Stimulated activated naive CD8-positive, alpha-beta T cell treated with anti-CD3 and anti-CD28 coated beads, Interleukin-15, amount 100 ng/mL, for 72 hours (primary cell): Measurements from ENCODE around the gene CDC42EP3.

Experiments used
- ATAC-seq: fragments of 150-1000 bp; cut with Tn5 transposase; 2 replicates; pipeline ENCODE4 v1.10.0; 2021; ENCODE audit warnings: mild to moderate bottlenecking, moderate library complexity
- DNase-seq, 2 donors: peaks; one replicate each; pipeline ENCODE4 v3.0.0; 2021 to 2022
- H3K27ac Mint-ChIP-seq, 2 donors: one replicate each; pipeline ENCODE4 v1.8.0; 2022; ENCODE audit warnings: mild to moderate bottlenecking in 2 of 2, mixed read lengths in 2 of 2, moderate library complexity in 2 of 2
- H3K27me3 Mint-ChIP-seq: one replicate; pipeline ENCODE4 v1.8.0; 2022; ENCODE audit warnings: mixed read lengths
- H3K4me1 Mint-ChIP-seq: one replicate; pipeline ENCODE4 v1.8.0; 2022; ENCODE audit warnings: mild to moderate bottlenecking, mixed read lengths
- H3K4me3 Mint-ChIP-seq, 2 donors: one replicate each; pipeline ENCODE4 v1.8.0; 2022; ENCODE audit warnings: mild to moderate bottlenecking in 2 of 2, mixed read lengths in 2 of 2, moderate library complexity in 1 of 2
- H3K9me3 Mint-ChIP-seq, 2 donors: one replicate each; pipeline ENCODE4 v1.8.0; 2022; ENCODE audit warnings: mixed read lengths in 2 of 2

CDC42EP3 gene

GRCh38 chr2:37653805-37654378 is 17.6 kb downstream of the CDC42EP3 start:
- ATAC-seq (peak; percentile 69), DNase-seq (peak in 1 of 2 donors; percentile 35)
- peak overlapping the region; percentile 71 to 85 for H3K27ac Mint-ChIP-seq
- peak overlapping the region; percentile 51 to 66 for H3K4me3 Mint-ChIP-seq
- no peaks in the 10 kb centered on the region for H3K27me3 Mint-ChIP-seq
- H3K4me1 Mint-ChIP-seq = peaks cover 98% of the 10 kb centered on the region
- H3K9me3 Mint-ChIP-seq = no peaks in the 10 kb centered on the region

- Mint-ChIP-seq H3K4me1 (peaks cover 98% of the 10 kb centered on the region), H3K9me3 (peaks cover 0 to 4% of the 10 kb centered on the region in 2 donors), H3K4me3 (peak overlapping the region; percentile 30 to 51), H3K27me3 (no peaks in the 10 kb centered on the region), H3K27ac (peak overlapping the region; percentile 86 to 92)
- DNase-seq (no peak), ATAC-seq (no peak)
Measured at GRCh38 chr2:37653093-37653492, 18.3 kb downstream of the CDC42EP3 start.

GRCh38 chr2:37652199-37652640 is 19.2 kb downstream of the CDC42EP3 start:
- DNase-seq (no peak), ATAC-seq (no peak)
- Mint-ChIP-seq H3K27me3 (no peaks in the 10 kb centered on the region), H3K4me1 (peaks cover 98% of the 10 kb centered on the region), H3K4me3 (no peak overlapping the region), H3K27ac (peak overlapping the region in 1 of 2 donors; percentile 54), H3K9me3 (peaks cover 0 to 7% of the 10 kb centered on the region in 2 donors)

GRCh38 chr2:37650548-37651093 is 20.8 kb downstream of the CDC42EP3 start:
- Mint-ChIP-seq H3K4me1 (peaks cover 97% of the 10 kb centered on the region), H3K4me3 (no peak overlapping the region), H3K27me3 (no peaks in the 10 kb centered on the region), H3K9me3 (peaks cover 0 to 7% of the 10 kb centered on the region in 2 donors), H3K27ac (peak overlapping the region in 1 of 2 donors; percentile 81)
- ATAC-seq (no peak), DNase-seq (no peak)

- Mint-ChIP-seq H3K27ac (no peak overlapping the region), H3K27me3 (no peaks in the 10 kb centered on the region), H3K9me3 (peaks cover 0 to 7% of the 10 kb centered on the region in 2 donors), H3K4me1 (peaks cover 91% of the 10 kb centered on the region), H3K4me3 (no peak overlapping the region)
- DNase-seq (no peak), ATAC-seq (no peak)
Measured at GRCh38 chr2:37649518-37649917, 21.9 kb downstream of the CDC42EP3 start.

- Mint-ChIP-seq H3K4me3 (peak overlapping the region; percentile 46 to 66), H3K27ac (peak overlapping the region; percentile 89 to 95), H3K27me3 (no peaks in the 10 kb centered on the region), H3K4me1 (peaks cover 91% of the 10 kb centered on the region), H3K9me3 (peaks cover 0 to 7% of the 10 kb centered on the region in 2 donors)
- DNase-seq (peak in 1 of 2 donors; percentile 51), ATAC-seq (peak; percentile 86)
Measured at GRCh38 chr2:37648331-37649011, 23.0 kb downstream of the CDC42EP3 start.

GRCh38 chr2:37647971-37648330 is 23.5 kb downstream of the CDC42EP3 start:
- Mint-ChIP-seq H3K4me3 (peak overlapping the region; percentile 46 to 66), H3K9me3 (peaks cover 0 to 7% of the 10 kb centered on the region in 2 donors), H3K27me3 (no peaks in the 10 kb centered on the region), H3K27ac (peak overlapping the region in 1 of 2 donors; percentile 89), H3K4me1 (peaks cover 91% of the 10 kb centered on the region)
- no peak for DNase-seq
- ATAC-seq = no peak

- no peak for DNase-seq
- no peaks in the 10 kb centered on the region for H3K27me3 Mint-ChIP-seq
Measured at GRCh38 chr2:37645836-37646235, 25.6 kb downstream of the CDC42EP3 start.

GRCh38 chr2:37645362-37645761 is 26.1 kb downstream of the CDC42EP3 start:
- Mint-ChIP-seq H3K4me1 (peaks cover 78% of the 10 kb centered on the region), H3K27ac (no peak overlapping the region), H3K9me3 (peaks cover 0 to 7% of the 10 kb centered on the region in 2 donors), H3K4me3 (peak overlapping the region in 1 of 2 donors; percentile 34), H3K27me3 (no peaks in the 10 kb centered on the region)
- DNase-seq (no peak), ATAC-seq (no peak)

More at GRCh38 chr2:37645836-37646235, 25.6 kb downstream of the CDC42EP3 start:
- Mint-ChIP-seq H3K4me1 (peaks cover 81% of the 10 kb centered on the region), H3K4me3 (no peak overlapping the region), H3K9me3 (peaks cover 0 to 7% of the 10 kb centered on the region in 2 donors), H3K27ac (no peak overlapping the region)
- no peak for ATAC-seq

- peaks cover 0 to 7% of the 10 kb centered on the region in 2 donors for H3K9me3 Mint-ChIP-seq
- H3K27me3 Mint-ChIP-seq = no peaks in the 10 kb centered on the region
- no peak for ATAC-seq
- no peak overlapping the region for H3K27ac Mint-ChIP-seq
- H3K4me1 Mint-ChIP-seq = peaks cover 67% of the 10 kb centered on the region
- DNase-seq = no peak
- no peak overlapping the region for H3K4me3 Mint-ChIP-seq
Measured at GRCh38 chr2:37644191-37644590, 27.3 kb downstream of the CDC42EP3 start.

GRCh38 chr2:37643730-37644078 is 27.7 kb downstream of the CDC42EP3 start:
- Mint-ChIP-seq H3K27me3 (no peaks in the 10 kb centered on the region), H3K4me3 (peak overlapping the region in 1 of 2 donors; percentile 17), H3K27ac (no peak overlapping the region), H3K9me3 (peaks cover 0 to 7% of the 10 kb centered on the region in 2 donors), H3K4me1 (peaks cover 62% of the 10 kb centered on the region)
- DNase-seq (no peak), ATAC-seq (no peak)

GRCh38 chr2:37642907-37643729 is 28.3 kb downstream of the CDC42EP3 start:
- peak overlapping the region in 1 of 2 donors; percentile 17 for H3K4me3 Mint-ChIP-seq
- DNase-seq (no peak), ATAC-seq (no peak)
- peaks cover 0 to 3% of the 10 kb centered on the region in 2 donors for H3K9me3 Mint-ChIP-seq
- no peak overlapping the region for H3K27ac Mint-ChIP-seq
- no peaks in the 10 kb centered on the region for H3K27me3 Mint-ChIP-seq
- peaks cover 56% of the 10 kb centered on the region for H3K4me1 Mint-ChIP-seq

GRCh38 chr2:37641582-37642171 is 29.8 kb downstream of the CDC42EP3 start:
- Mint-ChIP-seq H3K27me3 (no peaks in the 10 kb centered on the region), H3K4me3 (no peak overlapping the region), H3K9me3 (no peaks in the 10 kb centered on the region), H3K27ac (no peak overlapping the region), H3K4me1 (peaks cover 49% of the 10 kb centered on the region)
- DNase-seq (no peak), ATAC-seq (no peak)

- Mint-ChIP-seq H3K4me1 (peaks cover 53% of the 10 kb centered on the region), H3K4me3 (no peak overlapping the region), H3K27me3 (no peaks in the 10 kb centered on the region), H3K9me3 (no peaks in the 10 kb centered on the region), H3K27ac (no peak overlapping the region)
- DNase-seq (no peak), ATAC-seq (no peak)
Measured at GRCh38 chr2:37639631-37640030, 31.8 kb downstream of the CDC42EP3 start.

- Mint-ChIP-seq H3K27ac (no peak overlapping the region), H3K9me3 (no peaks in the 10 kb centered on the region), H3K27me3 (no peaks in the 10 kb centered on the region), H3K4me1 (peaks cover 54% of the 10 kb centered on the region), H3K4me3 (no peak overlapping the region)
- ATAC-seq = no peak
- no peak for DNase-seq
Measured at GRCh38 chr2:37638973-37639372, 32.5 kb downstream of the CDC42EP3 start.
